Panc1 (cell line): ENCODE data around the gene ATP10D. TPM values are rescaled to one million over a fixed set of nuclear protein-coding genes. Genes with fewer than 3 reads are reported as not detected.

Experiments
- ATAC-seq: fragments of 200-7000 bp; cut with Tn5 transposase; 2 replicates; pipeline ENCODE4 v1.9.1; 2020; ENCODE audit warnings: mild to moderate bottlenecking, moderate library complexity
- BruUV-seq: library from RNA; stranded (reverse); fragments of 400-500 nt; replicated peaks from 2 replicates; lab custom pipeline; 2021; lab: Mats Ljungman, UMichigan
- CTCF ChIA-PET: fragments of 300-600 bp; sonication (Branson Sonifier 250); formaldehyde crosslinking; loops from one replicate; lab custom pipeline; 2022; ENCODE audit warnings: antibody characterized with exemption; lab: Charles Lee
- POLR2A ChIA-PET: fragments of 300-600 bp; sonication (Branson Sonifier 250); formaldehyde crosslinking; loops from one replicate; lab custom pipeline; 2022; ENCODE audit warnings: antibody characterized with exemption; lab: Charles Lee
- DNase-seq: peaks from one replicate; pipeline ENCODE4 v3.0.0-alpha.2; 2010; ENCODE audit warnings: low read depth, low spot score
- H3K27ac ChIP-seq: 2 replicates; pipeline ENCODE4 v1.5.1; 2011; ENCODE audit warnings: mild to moderate bottlenecking, low read length, inconsistent platforms
- H3K27me3 ChIP-seq: fragments of 200-500 bp; sonication (Bioruptor generic); 2 replicates; pipeline ENCODE4 v1.6.0; 2014; ENCODE audit warnings: low read length, inconsistent platforms; ENCODE audit not compliant: control insufficient read depth, insufficient read depth
- H3K36me3 ChIP-seq: fragments of 200-500 bp; sonication (Bioruptor generic); 2 replicates; pipeline ENCODE4 v1.5.1; 2014; ENCODE audit warnings: inconsistent platforms, mild to moderate bottlenecking, low read length, moderate library complexity; ENCODE audit not compliant: control insufficient read depth, insufficient read depth
- H3K4me1 ChIP-seq: 2 replicates; pipeline ENCODE4 v1.5.1; 2011; ENCODE audit warnings: inconsistent platforms, mild to moderate bottlenecking, low read length, moderate library complexity; ENCODE audit not compliant: control insufficient read depth, insufficient read depth
- H3K4me3 ChIP-seq, 2 experiments: 2 replicates each; pipeline ENCODE4 v1.5.1; 2011 to 2012; ENCODE audit warnings: low read depth in 2 of 2, low read length in 2 of 2, mild to moderate bottlenecking in 2 of 2, inconsistent platforms in 1 of 2, moderate library complexity in 1 of 2
- H3K9me3 ChIP-seq: fragments of 200-500 bp; sonication (Bioruptor generic); 2 replicates; pipeline ENCODE4 v1.5.1; 2014; ENCODE audit warnings: low read depth, mild to moderate bottlenecking, inconsistent platforms, low read length, moderate library complexity; ENCODE audit not compliant: control insufficient read depth, insufficient read depth
- CTCF ChIP-seq: fragments of 450-650 bp; IDR thresholded peaks from 2 replicates; pipeline ENCODE4 v1.5.1; 2017; ENCODE audit warnings: mild to moderate bottlenecking
- POLR2AphosphoS5 ChIP-seq: IDR thresholded peaks from 2 replicates; pipeline ENCODE4 v1.6.1; 2012; ENCODE audit warnings: mild to moderate bottlenecking, low read depth, low read length, moderate library complexity
- REST ChIP-seq, 2 experiments: IDR thresholded peaks; 2 replicates each; pipeline ENCODE4 v1.6.1; 2011 to 2012; ENCODE audit warnings: low read depth in 2 of 2, control low read depth in 1 of 2, low read length in 1 of 2, mild to moderate bottlenecking in 1 of 2, moderate library complexity in 1 of 2; ENCODE audit not compliant: insufficient read depth in 1 of 2
- SIN3A ChIP-seq: IDR thresholded peaks from 2 replicates; pipeline ENCODE4 v1.6.1; 2012; ENCODE audit warnings: low read depth, mild to moderate bottlenecking, low read length, moderate library complexity, borderline replicate concordance; ENCODE audit not compliant: insufficient read depth
- TCF7L2 ChIP-seq: IDR thresholded peaks from 2 replicates; pipeline ENCODE4 v1.6.1; 2011; ENCODE audit warnings: mild to moderate bottlenecking, low read depth, low read length, inconsistent platforms
- in situ Hi-C: cut with HindIII; loops from 2 replicates; pipeline ENCODE4 v1.10.0; 2016; ENCODE audit warnings: low sequenced_read_pairs, low pct_unique_long_range_greater_than_20kb
- intact Hi-C: fragments of 100-400 bp; cut with micrococcal nuclease; formaldehyde crosslinking; loops from one replicate; pipeline ENCODE4 v1.10.0; 2022; ENCODE audit not compliant: unreplicated experiment
- total RNA-seq: library from RNA; stranded (reverse); gene quantifications from one replicate; pipeline ENCODE4 v1.2.1, GENCODE V29; 2021; ENCODE audit not compliant: unreplicated experiment

ATP10D gene
- total RNA-seq, 1 experiment from 2014 or later = 13.9 TPM

- ATAC-seq (no peak), DNase-seq (no peak)
- no peaks in the 10 kb centered on the region for H3K36me3 ChIP-seq
- H3K9me3 ChIP-seq = no peaks in the 10 kb centered on the region
- in situ Hi-C loops (no loop called here), intact Hi-C loops (no loop called here)
- ChIA-PET CTCF (no interaction called here), POLR2A (no interaction called here)
- no peaks in the 10 kb centered on the region for H3K27me3 ChIP-seq
- no peak for TF ChIP-seq SIN3A
- no peak for TF ChIP-seq CTCF
- TF ChIP-seq POLR2AphosphoS5 = no peak
- TF ChIP-seq REST (IDR thresholded peaks at IDR 0.05; ENCODE audit: insufficient read depth in 1 of 2, low read depth in 2 of 2, low read length in 1 of 2) = no peak
- no peak for TF ChIP-seq TCF7L2
- BruUV-seq = no TSS peak
- H3K4me3 ChIP-seq = no peak overlapping the region
- H3K4me1 ChIP-seq = no peaks in the 10 kb centered on the region
- no peak overlapping the region for H3K27ac ChIP-seq
Measured at GRCh38 chr4:47532658-47533057, 47.6 kb downstream of the ATP10D start.

- ATAC-seq = no peak
- ChIA-PET CTCF (no interaction called here), POLR2A (no interaction called here)
- no peaks in the 10 kb centered on the region for H3K36me3 ChIP-seq
- no peaks in the 10 kb centered on the region for H3K27me3 ChIP-seq
- intact Hi-C loops = no loop called here
- no peak overlapping the region for H3K27ac ChIP-seq
- no peak for DNase-seq
- BruUV-seq = no TSS peak
- H3K4me3 ChIP-seq = no peak overlapping the region
- no peak for TF ChIP-seq POLR2AphosphoS5
- TF ChIP-seq TCF7L2 = no peak
- no peak for TF ChIP-seq REST (IDR thresholded peaks at IDR 0.05; ENCODE audit: insufficient read depth in 1 of 2, low read depth in 2 of 2, low read length in 1 of 2)
- no peak for TF ChIP-seq CTCF
- TF ChIP-seq SIN3A = no peak
- H3K4me1 ChIP-seq = no peaks in the 10 kb centered on the region
- in situ Hi-C loops = no loop called here
- H3K9me3 ChIP-seq = no peaks in the 10 kb centered on the region
Measured at GRCh38 chr4:47533689-47534347, 48.7 kb downstream of the ATP10D start.
